Measurements from ENCODE around the gene CCR2. TPM values are rescaled to one million over a fixed set of nuclear protein-coding genes. Genes with fewer than 3 reads are reported as not detected.
"Not testable (repeated sequence)": the region's sequence is repeated elsewhere in the genome, so short reads cannot be mapped to it uniquely, and the experiment has no call there.

Gene CCR2
- total RNA-seq, 1 experiment from 2014 or later = not detected

- no peak for DNase-seq
- peaks cover 31% of the 10 kb centered on the region for H3K27me3 Mint-ChIP-seq (ENCODE audit: unreplicated experiment)
- no peak overlapping the region for H3K4me3 Mint-ChIP-seq (ENCODE audit: low read depth, unreplicated experiment)
- CTCF ChIA-PET = interaction anchor here (1.7 kb wide), 1 partner anchor 9 kb away, joined by 4 read pairs; no protein-coding TSS in a partner anchor
- TF ChIP-seq, protein P1, sequence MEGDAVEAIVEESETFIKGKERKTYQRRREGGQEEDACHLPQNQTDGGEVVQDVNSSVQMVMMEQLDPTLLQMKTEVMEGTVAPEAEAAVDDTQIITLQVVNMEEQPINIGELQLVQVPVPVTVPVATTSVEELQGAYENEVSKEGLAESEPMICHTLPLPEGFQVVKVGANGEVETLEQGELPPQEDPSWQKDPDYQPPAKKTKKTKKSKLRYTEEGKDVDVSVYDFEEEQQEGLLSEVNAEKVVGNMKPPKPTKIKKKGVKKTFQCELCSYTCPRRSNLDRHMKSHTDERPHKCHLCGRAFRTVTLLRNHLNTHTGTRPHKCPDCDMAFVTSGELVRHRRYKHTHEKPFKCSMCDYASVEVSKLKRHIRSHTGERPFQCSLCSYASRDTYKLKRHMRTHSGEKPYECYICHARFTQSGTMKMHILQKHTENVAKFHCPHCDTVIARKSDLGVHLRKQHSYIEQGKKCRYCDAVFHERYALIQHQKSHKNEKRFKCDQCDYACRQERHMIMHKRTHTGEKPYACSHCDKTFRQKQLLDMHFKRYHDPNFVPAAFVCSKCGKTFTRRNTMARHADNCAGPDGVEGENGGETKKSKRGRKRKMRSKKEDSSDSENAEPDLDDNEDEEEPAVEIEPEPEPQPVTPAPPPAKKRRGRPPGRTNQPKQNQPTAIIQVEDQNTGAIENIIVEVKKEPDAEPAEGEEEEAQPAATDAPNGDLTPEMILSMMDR (IDR thresholded peaks at IDR 0.05; ENCODE audit: unreplicated experiment) = no peak
- H3K36me3 Mint-ChIP-seq (ENCODE audit: insufficient read depth, unreplicated experiment) = no peaks in the 10 kb centered on the region
- intact Hi-C loops (cut with micrococcal nuclease; ENCODE audit: unreplicated experiment) = no loop called here
- peaks cover 2% of the 10 kb centered on the region for H3K9me3 Mint-ChIP-seq (ENCODE audit: low read depth, unreplicated experiment)
- no peaks in the 10 kb centered on the region for H3K4me1 Mint-ChIP-seq (ENCODE audit: low read depth, unreplicated experiment)
- H3K27ac Mint-ChIP-seq (ENCODE audit: unreplicated experiment) = no peak overlapping the region
- BruUV-seq (replicated peaks) = no TSS peak
Observed at GRCh38 chr3:46325645-46326300, 28.1 kb upstream of the CCR2 start.

GRCh38 chr3:46330676-46331075 is 23.2 kb upstream of the CCR2 start:
- CTCF ChIA-PET; H3K4me3 Mint-ChIP-seq (ENCODE audit: low read depth, unreplicated experiment); H3K36me3 Mint-ChIP-seq (ENCODE audit: insufficient read depth, unreplicated experiment); H3K27ac Mint-ChIP-seq (ENCODE audit: unreplicated experiment); intact Hi-C loops (cut with micrococcal nuclease; ENCODE audit: unreplicated experiment); DNase-seq; H3K27me3 Mint-ChIP-seq (ENCODE audit: unreplicated experiment); H3K9me3 Mint-ChIP-seq (ENCODE audit: low read depth, unreplicated experiment); BruUV-seq (replicated peaks); H3K4me1 Mint-ChIP-seq (ENCODE audit: low read depth, unreplicated experiment): not testable (repeated sequence)

GRCh38 chr3:46334741-46335478 is 19.0 kb upstream of the CCR2 start:
- no peaks in the 10 kb centered on the region for H3K36me3 Mint-ChIP-seq (ENCODE audit: insufficient read depth, unreplicated experiment)
- H3K4me3 Mint-ChIP-seq (ENCODE audit: low read depth, unreplicated experiment) = no peak overlapping the region
- TF ChIP-seq, protein P1 (IDR thresholded peaks at IDR 0.05; ENCODE audit: unreplicated experiment) = no peak
- no TSS peak for BruUV-seq (replicated peaks)
- intact Hi-C loops (cut with micrococcal nuclease; ENCODE audit: unreplicated experiment) = no loop called here
- H3K4me1 Mint-ChIP-seq (ENCODE audit: low read depth, unreplicated experiment) = no peaks in the 10 kb centered on the region
- H3K9me3 Mint-ChIP-seq (ENCODE audit: low read depth, unreplicated experiment) = peaks cover 10% of the 10 kb centered on the region
- H3K27ac Mint-ChIP-seq (ENCODE audit: unreplicated experiment) = no peak overlapping the region
- DNase-seq = no peak
- CTCF ChIA-PET = interaction anchor here (0.6 to 1.2 kb wide), 4 partner anchors 12 to 252 kb away, joined by 3 to 6 read pairs (median 3); no protein-coding TSS in a partner anchor
- no peaks in the 10 kb centered on the region for H3K27me3 Mint-ChIP-seq (ENCODE audit: unreplicated experiment)

DNA sequence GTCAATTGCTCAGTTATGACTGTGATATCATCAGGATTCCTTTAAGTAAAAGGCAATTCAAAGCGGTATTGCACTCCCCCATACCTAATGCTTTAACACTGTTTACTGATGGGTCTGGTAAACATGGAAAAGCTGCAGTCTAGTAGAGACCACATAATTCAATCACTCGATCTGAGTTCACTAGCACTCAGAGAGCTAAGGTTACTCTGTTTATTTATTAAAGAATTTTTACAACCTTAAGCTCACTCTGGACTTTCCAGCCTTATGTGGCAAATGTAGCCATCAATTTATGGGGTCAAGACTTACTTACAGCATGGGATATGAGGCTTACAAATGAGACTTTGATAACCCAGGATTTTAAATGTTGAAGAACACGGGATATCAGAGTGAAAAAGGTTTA is 18.4 kb upstream of the CCR2 start:
- TF ChIP-seq, protein P1 (IDR thresholded peaks at IDR 0.05; ENCODE audit: unreplicated experiment) = no peak
- BruUV-seq (replicated peaks) = no TSS peak
- CTCF ChIA-PET = interaction anchor here (0.6 to 1.2 kb wide), 3 partner anchors 11 to 253 kb away, joined by 3 to 6 read pairs (median 3); no protein-coding TSS in a partner anchor
- Mint-ChIP-seq H3K27me3 (ENCODE audit: unreplicated experiment) (no peaks in the 10 kb centered on the region), H3K27ac (ENCODE audit: unreplicated experiment) (no peak overlapping the region), H3K4me3 (ENCODE audit: low read depth, unreplicated experiment) (no peak overlapping the region), H3K4me1 (ENCODE audit: low read depth, unreplicated experiment) (no peaks in the 10 kb centered on the region), H3K9me3 (ENCODE audit: low read depth, unreplicated experiment) (peaks cover 15% of the 10 kb centered on the region), H3K36me3 (ENCODE audit: insufficient read depth, unreplicated experiment) (no peaks in the 10 kb centered on the region)
- DNase-seq = no peak
- intact Hi-C loops (cut with micrococcal nuclease; ENCODE audit: unreplicated experiment) = no loop called here

All from Calu3 (cell line).